Right lobe of liver (tissue), 6 donors: ENCODE measurements around the gene OMA1. TPM values are rescaled to one million over a fixed set of nuclear protein-coding genes. Genes with fewer than 3 reads are reported as not detected.

Experiments
- ATAC-seq, 4 donors: fragments of 200-7000 bp; cut with Tn5 transposase; one replicate each; pipeline ENCODE4 v1.9.1; 2020; ENCODE audit warnings: mild to moderate bottlenecking in 4 of 4, moderate library complexity in 4 of 4
- DNase-seq, 3 donors: peaks; one replicate each; pipeline ENCODE4 v3.0.0-alpha.2; 2020
- H3K27ac ChIP-seq, 3 donors: fragments of 200-600 bp; one replicate each; pipeline ENCODE4 v1.8.0; 2022
- H3K27me3 ChIP-seq, 2 donors: fragments of 200-600 bp; one replicate each; pipeline ENCODE4 v1.8.0; 2022
- H3K36me3 ChIP-seq, 4 donors: fragments of 200-600 bp; sonication (generic) in 1 of 4; one replicate each; pipeline versions ENCODE4 v1.5.1 to v1.8.0; 2017 to 2022; ENCODE audit warnings: control low read depth in 1 of 4
- H3K4me1 ChIP-seq, 4 donors: fragments of 200-600 bp; sonication (generic) in 1 of 4; one replicate each; pipeline versions ENCODE4 v1.5.1 to v1.8.0; 2017 to 2022; ENCODE audit warnings: control low read depth in 1 of 4
- H3K4me3 ChIP-seq, 3 donors: fragments of 200-600 bp; one replicate each; pipeline ENCODE4 v1.8.0; 2022
- H3K9me3 ChIP-seq, 4 donors: fragments of 200-600 bp; sonication (generic) in 1 of 4; one replicate each; pipeline versions ENCODE4 v1.5.1 to v1.8.0; 2017 to 2022; ENCODE audit warnings: control low read depth in 1 of 4
- POLR2A ChIP-seq: fragments of 450-650 bp; IDR thresholded peaks from one replicate; pipeline ENCODE4 v1.6.1; 2017; ENCODE audit warnings: antibody characterized with exemption, mild to moderate bottlenecking
- WGBS: methylation state at CpG from one replicate; pipeline ENCODE4 v1.1.6; 2018; ENCODE audit warnings: low coverage, low lambda C conversion rate; ENCODE audit not compliant: insufficient coverage; ENCODE audit errors: missing lambda C conversion rate; 5-methylcytosine and 5-hydroxymethylcytosine counted together
- intact Hi-C, 2 donors: fragments of 100-400 bp; cut with DNase I; formaldehyde crosslinking; loops; one replicate each; pipeline versions ENCODE4 v1.11.2 to v1.14.1; 2022
- total RNA-seq, 6 experiments: library from RNA; depleted of rRNA in 2 of 6; stranded (reverse); fragments of >200 nt in 2 of 6; fragmentation: NEBNext Ultra II Directional in 3 of 6; extraction: Animal tissue kit (Norgen Biotek cat#: 25700) in 3 of 6; gene quantifications; one replicate each; pipeline versions ENCODE4 v1.1.0 to v1.2.4, GENCODE V29; 2016 to 2023
- TF ChIP-seq, protein P1 (sequence below), 4 donors: fragments of 200-600 bp in 3 of 4; fragments of 450-650 bp in 1 of 4; IDR thresholded peaks; one replicate each; pipeline versions ENCODE4 v1.5.1 to v1.8.0; 2016 to 2022; ENCODE audit warnings: antibody characterized with exemption in 4 of 4, mild to moderate bottlenecking in 2 of 4
- donor health status: DM: no; HTN: yes; CAD: no.
- donor health status: DM: no; HTN: no; CAD: no.
- donor health status: DM: no; HTN: no; CAD: no.
- donor health status: DM: no; HTN: yes; CAD: no.
- donor health status: DM: no; HTN: yes; CAD: no.

Gene OMA1
- total RNA-seq, 6 experiments from 2014 or later, result 16.1 to 29.0 (median 18.9) TPM

- Histone ChIP-seq H3K36me3 (no peaks in the 10 kb centered on the region), H3K9me3 (no peaks in the 10 kb centered on the region), H3K4me3 (no peak overlapping the region), H3K27ac (no peak overlapping the region), H3K4me1 (no peaks in the 10 kb centered on the region), H3K27me3 (no peaks in the 10 kb centered on the region)
- 100% methylated on average over 3 of the region's 3 CpGs for WGBS
- intact Hi-C loops, result no loop called here
- DNase-seq, result no peak
- TF ChIP-seq, protein P1, sequence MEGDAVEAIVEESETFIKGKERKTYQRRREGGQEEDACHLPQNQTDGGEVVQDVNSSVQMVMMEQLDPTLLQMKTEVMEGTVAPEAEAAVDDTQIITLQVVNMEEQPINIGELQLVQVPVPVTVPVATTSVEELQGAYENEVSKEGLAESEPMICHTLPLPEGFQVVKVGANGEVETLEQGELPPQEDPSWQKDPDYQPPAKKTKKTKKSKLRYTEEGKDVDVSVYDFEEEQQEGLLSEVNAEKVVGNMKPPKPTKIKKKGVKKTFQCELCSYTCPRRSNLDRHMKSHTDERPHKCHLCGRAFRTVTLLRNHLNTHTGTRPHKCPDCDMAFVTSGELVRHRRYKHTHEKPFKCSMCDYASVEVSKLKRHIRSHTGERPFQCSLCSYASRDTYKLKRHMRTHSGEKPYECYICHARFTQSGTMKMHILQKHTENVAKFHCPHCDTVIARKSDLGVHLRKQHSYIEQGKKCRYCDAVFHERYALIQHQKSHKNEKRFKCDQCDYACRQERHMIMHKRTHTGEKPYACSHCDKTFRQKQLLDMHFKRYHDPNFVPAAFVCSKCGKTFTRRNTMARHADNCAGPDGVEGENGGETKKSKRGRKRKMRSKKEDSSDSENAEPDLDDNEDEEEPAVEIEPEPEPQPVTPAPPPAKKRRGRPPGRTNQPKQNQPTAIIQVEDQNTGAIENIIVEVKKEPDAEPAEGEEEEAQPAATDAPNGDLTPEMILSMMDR (IDR thresholded peaks at IDR 0.05), result no peak
- TF ChIP-seq POLR2A, result no peak
- no peak for ATAC-seq
These were observed 69.1 kb downstream of the OMA1 start for GRCh38 chr1:58477390-58477789.

DNA sequence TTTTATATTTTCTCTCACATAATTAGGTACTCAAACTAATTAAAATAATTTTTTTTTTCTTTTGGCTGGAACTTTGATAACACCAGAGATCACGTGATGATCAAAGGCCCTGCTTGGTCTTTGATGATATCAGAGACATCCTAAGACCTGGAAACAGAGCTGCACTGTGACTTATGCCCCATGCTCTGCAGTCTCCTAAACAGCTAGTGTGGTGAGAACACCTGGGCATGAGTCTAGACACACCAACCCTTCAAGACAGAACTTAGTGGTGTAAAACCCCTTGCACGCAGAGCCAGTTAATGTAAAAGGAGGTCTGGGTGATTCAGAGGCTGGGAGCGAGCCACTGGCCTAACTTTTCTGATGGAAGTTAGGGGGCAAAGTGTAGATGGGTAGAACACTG lies 70.3 kb downstream of the OMA1 start:
- Histone ChIP-seq H3K27ac (no peak overlapping the region), H3K36me3 (no peaks in the 10 kb centered on the region), H3K27me3 (no peaks in the 10 kb centered on the region), H3K4me1 (no peaks in the 10 kb centered on the region), H3K4me3 (no peak overlapping the region), H3K9me3 (no peaks in the 10 kb centered on the region)
- TF ChIP-seq POLR2A, result no peak
- TF ChIP-seq, protein P1 (IDR thresholded peaks at IDR 0.05), result no peak
- intact Hi-C loops, result no loop called here
- ATAC-seq, result no peak
- 81% methylated on average over 3 of the region's 3 CpGs for WGBS
- no peak for DNase-seq

GRCh38 chr1:58469476-58469875 lies 77.0 kb downstream of the OMA1 start:
- Histone ChIP-seq H3K4me1 (no peaks in the 10 kb centered on the region), H3K4me3 (no peak overlapping the region), H3K36me3 (no peaks in the 10 kb centered on the region), H3K9me3 (no peaks in the 10 kb centered on the region), H3K27ac (no peak overlapping the region), H3K27me3 (no peaks in the 10 kb centered on the region)
- 96% methylated on average over 2 of the region's 3 CpGs for WGBS
- DNase-seq (no peak), ATAC-seq (no peak)
- intact Hi-C loops, result no loop called here
- no peak for TF ChIP-seq POLR2A
- TF ChIP-seq, protein P1 (IDR thresholded peaks at IDR 0.05), result no peak

DNA sequence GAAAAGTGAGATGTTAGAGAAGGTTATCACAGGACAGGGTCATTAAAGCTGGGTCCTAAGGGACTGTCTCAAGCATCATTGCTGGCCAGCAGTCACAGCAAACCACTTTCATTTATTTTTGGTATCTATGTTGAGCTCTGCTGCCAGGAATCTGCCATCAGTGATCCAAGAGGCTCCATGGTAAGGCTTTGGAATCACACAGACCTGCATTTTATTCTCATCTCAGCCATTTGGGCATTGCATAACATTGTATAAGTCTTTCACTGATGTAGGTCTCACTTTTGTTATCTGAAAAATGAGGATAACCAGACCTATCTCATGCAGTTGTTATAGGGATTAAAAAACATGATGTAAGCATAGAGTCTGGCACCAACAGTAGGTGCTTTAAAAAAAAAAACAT lies 77.5 kb downstream of the OMA1 start:
- Histone ChIP-seq H3K4me1 (no peaks in the 10 kb centered on the region), H3K9me3 (no peaks in the 10 kb centered on the region), H3K4me3 (no peak overlapping the region), H3K36me3 (no peaks in the 10 kb centered on the region), H3K27me3 (no peaks in the 10 kb centered on the region), H3K27ac (no peak overlapping the region)
- TF ChIP-seq, protein P1 (IDR thresholded peaks at IDR 0.05), result no peak
- no peak for TF ChIP-seq POLR2A
- ATAC-seq (no peak), DNase-seq (no peak)
- intact Hi-C loops, result no loop called here

DNA sequence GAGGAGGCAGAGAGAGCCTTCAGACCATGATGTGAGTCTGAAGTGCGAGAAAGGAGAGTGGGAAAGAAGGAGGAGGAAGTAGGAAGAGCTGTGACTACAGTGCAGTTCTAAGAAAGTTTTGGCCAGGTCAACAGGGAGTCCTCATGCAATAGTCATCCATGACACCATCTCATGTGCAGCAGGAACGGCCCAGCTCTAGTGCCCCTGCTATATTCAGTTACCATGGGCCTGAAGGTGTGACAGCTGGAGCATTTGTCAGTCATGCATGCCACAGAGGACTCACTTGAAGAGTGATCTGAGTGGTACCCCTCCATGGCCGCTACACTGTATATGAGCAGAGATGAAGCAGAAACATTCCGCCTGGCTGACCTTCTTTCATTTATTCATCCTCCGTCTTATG lies 77.9 kb downstream of the OMA1 start:
- ATAC-seq, result no peak
- intact Hi-C loops, result no loop called here
- DNase-seq, result no peak
- Histone ChIP-seq H3K4me3 (no peak overlapping the region), H3K4me1 (no peaks in the 10 kb centered on the region), H3K27ac (no peak overlapping the region), H3K36me3 (no peaks in the 10 kb centered on the region), H3K27me3 (no peaks in the 10 kb centered on the region), H3K9me3 (no peaks in the 10 kb centered on the region)
- TF ChIP-seq, protein P1 (IDR thresholded peaks at IDR 0.05), result no peak
- no peak for TF ChIP-seq POLR2A
- 100% methylated on average over 3 of the region's 5 CpGs for WGBS
